Measurements from ENCODE around the gene COL27A1. TPM values are rescaled to one million over a fixed set of nuclear protein-coding genes. Genes with fewer than 3 reads are reported as not detected.

The COL27A1 gene
- total RNA-seq, 1 experiment from 2014 or later, result 12.0 TPM

GRCh38 chr9:114285166-114285867 lies 130.0 kb downstream of the COL27A1 start:
- Histone ChIP-seq H4K20me1 (ENCODE audit: insufficient read depth) (no peaks in the 10 kb centered on the region), H3K9me3 (ENCODE audit: control insufficient read depth in 1 of 2, insufficient read depth in 1 of 2, low read depth in 1 of 2, low read length in 2 of 2) (no peaks in the 10 kb centered on the region), H3K4me1 (ENCODE audit: control insufficient read depth in 1 of 2, insufficient read depth in 2 of 2, low read length in 2 of 2) (no peaks in the 10 kb centered on the region), H3K27ac (ENCODE audit: low read depth, low read length) (no peak overlapping the region), H3K27me3 (ENCODE audit: insufficient read depth, low read length) (no peaks in the 10 kb centered on the region), H3K79me2 (ENCODE audit: insufficient read depth, low read length) (no peaks in the 10 kb centered on the region), H2AFZ (ENCODE audit: low read depth, low read length, poor library complexity, severe bottlenecking) (no peak overlapping the region), H3K36me3 (ENCODE audit: control insufficient read depth in 1 of 2, insufficient read depth in 2 of 2, low read length in 2 of 2) (no peaks in the 10 kb centered on the region), H3K4me2 (ENCODE audit: low read length) (no peak overlapping the region), H3K4me3 (replicated peaks in 1 of 2; ENCODE audit: low read depth in 1 of 2, low read length in 2 of 2) (no peak overlapping the region), H3K9ac (ENCODE audit: low read length) (no peak overlapping the region), H3K9me2 (ENCODE audit: insufficient read depth) (no peaks in the 10 kb centered on the region)
- TF ChIP-seq ELF1 (IDR thresholded peaks at IDR 0.05; ENCODE audit: borderline replicate concordance, low read depth) (no peak), SP1 (IDR thresholded peaks at IDR 0.05; ENCODE audit: low read depth) (no peak), MAX (IDR thresholded peaks at IDR 0.05) (no peak), SRF (IDR thresholded peaks at IDR 0.05; ENCODE audit: low read depth) (no peak), POLR2AphosphoS5 (IDR thresholded peaks at IDR 0.05; ENCODE audit: low read depth, low read length) (no peak), CTCF (IDR thresholded peaks at IDR 0.05 in 2 of 3, conservative IDR thresholded peaks at IDR 0.05 in 1 of 3; ENCODE audit: borderline replicate concordance in 1 of 3, insufficient read depth in 1 of 3, low read depth in 2 of 3, low read length in 2 of 3) (no peak)
- no peak for ATAC-seq
- ChIA-PET CTCF (no interaction called here), POLR2A (no interaction called here), RAD21 (ENCODE audit: low non-redundant PET in 1 of 2, low total read pairs in 2 of 2, uncharacterized antibody in 2 of 2, unreplicated experiment in 2 of 2) (no interaction called here)
- intact Hi-C loops (cut with micrococcal nuclease), result no loop called here
- DNase-seq (ENCODE audit: low read depth, low spot score), result no peak
- BruUV-seq (replicated peaks), result no TSS peak

GRCh38 chr9:114286146-114286679 lies 130.9 kb downstream of the COL27A1 start:
- ATAC-seq (no peak), DNase-seq (ENCODE audit: low read depth, low spot score) (no peak)
- Histone ChIP-seq H4K20me1 (ENCODE audit: insufficient read depth) (no peaks in the 10 kb centered on the region), H3K9ac (ENCODE audit: low read length) (no peak overlapping the region), H3K4me1 (ENCODE audit: control insufficient read depth in 1 of 2, insufficient read depth in 2 of 2, low read length in 2 of 2) (no peaks in the 10 kb centered on the region), H3K36me3 (ENCODE audit: control insufficient read depth in 1 of 2, insufficient read depth in 2 of 2, low read length in 2 of 2) (no peaks in the 10 kb centered on the region), H3K4me2 (ENCODE audit: low read length) (no peak overlapping the region), H3K9me3 (ENCODE audit: control insufficient read depth in 1 of 2, insufficient read depth in 1 of 2, low read depth in 1 of 2, low read length in 2 of 2) (no peaks in the 10 kb centered on the region), H3K4me3 (replicated peaks in 1 of 2; ENCODE audit: low read depth in 1 of 2, low read length in 2 of 2) (no peak overlapping the region), H3K9me2 (ENCODE audit: insufficient read depth) (no peaks in the 10 kb centered on the region), H3K27me3 (ENCODE audit: insufficient read depth, low read length) (no peaks in the 10 kb centered on the region), H3K27ac (ENCODE audit: low read depth, low read length) (no peak overlapping the region), H3K79me2 (ENCODE audit: insufficient read depth, low read length) (no peaks in the 10 kb centered on the region), H2AFZ (ENCODE audit: low read depth, low read length, poor library complexity, severe bottlenecking) (no peak overlapping the region)
- no TSS peak for BruUV-seq (replicated peaks)
- ChIA-PET POLR2A (no interaction called here), RAD21 (ENCODE audit: low non-redundant PET in 1 of 2, low total read pairs in 2 of 2, uncharacterized antibody in 2 of 2, unreplicated experiment in 2 of 2) (no interaction called here), CTCF (no interaction called here)
- intact Hi-C loops (cut with micrococcal nuclease), result no loop called here
- no peak for TF ChIP-seq FOSL1 (IDR thresholded peaks at IDR 0.05; ENCODE audit: low read depth)
- TF ChIP-seq ZFX (IDR thresholded peaks at IDR 0.05), result no peak
- TF ChIP-seq EGR1 (IDR thresholded peaks at IDR 0.05; ENCODE audit: low read depth), result no peak
- no peak for TF ChIP-seq REST (IDR thresholded peaks at IDR 0.05; ENCODE audit: low read depth)
- TF ChIP-seq MAX (IDR thresholded peaks at IDR 0.05), result no peak
- TF ChIP-seq ZBTB33 (IDR thresholded peaks at IDR 0.05; ENCODE audit: extremely low read depth, insufficient replicate concordance, low read length), result no peak

Data from HCT116 (cell line).